ENCODE results near the gene FDXR. TPM values are rescaled to one million over a fixed set of nuclear protein-coding genes. Genes with fewer than 3 reads are reported as not detected.

The FDXR gene
- total RNA-seq, 4 donors from 2014 or later, result 1.1 to 8.3 (median 6.0) TPM

DNA sequence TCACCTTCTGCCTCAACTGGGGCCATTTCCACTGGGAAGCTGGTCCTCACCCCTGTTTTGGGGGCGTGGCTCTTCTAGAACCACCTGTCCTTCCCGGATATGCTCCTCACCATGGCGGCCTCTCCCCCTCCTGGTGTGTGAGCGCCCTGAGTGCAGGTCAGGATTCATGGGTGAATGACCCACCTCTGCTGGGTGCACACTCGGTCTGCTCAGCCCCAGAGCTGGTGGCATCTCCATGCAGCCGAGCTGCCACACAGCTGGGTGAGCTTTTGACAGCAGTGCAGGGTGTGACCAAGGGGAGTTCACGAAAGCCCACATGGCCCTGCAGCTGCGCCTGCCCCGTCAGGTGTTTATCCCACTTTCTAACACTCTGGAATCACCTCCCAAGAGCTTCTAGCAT lies 40.4 kb downstream of the FDXR start:
- TF ChIP-seq, protein P1, sequence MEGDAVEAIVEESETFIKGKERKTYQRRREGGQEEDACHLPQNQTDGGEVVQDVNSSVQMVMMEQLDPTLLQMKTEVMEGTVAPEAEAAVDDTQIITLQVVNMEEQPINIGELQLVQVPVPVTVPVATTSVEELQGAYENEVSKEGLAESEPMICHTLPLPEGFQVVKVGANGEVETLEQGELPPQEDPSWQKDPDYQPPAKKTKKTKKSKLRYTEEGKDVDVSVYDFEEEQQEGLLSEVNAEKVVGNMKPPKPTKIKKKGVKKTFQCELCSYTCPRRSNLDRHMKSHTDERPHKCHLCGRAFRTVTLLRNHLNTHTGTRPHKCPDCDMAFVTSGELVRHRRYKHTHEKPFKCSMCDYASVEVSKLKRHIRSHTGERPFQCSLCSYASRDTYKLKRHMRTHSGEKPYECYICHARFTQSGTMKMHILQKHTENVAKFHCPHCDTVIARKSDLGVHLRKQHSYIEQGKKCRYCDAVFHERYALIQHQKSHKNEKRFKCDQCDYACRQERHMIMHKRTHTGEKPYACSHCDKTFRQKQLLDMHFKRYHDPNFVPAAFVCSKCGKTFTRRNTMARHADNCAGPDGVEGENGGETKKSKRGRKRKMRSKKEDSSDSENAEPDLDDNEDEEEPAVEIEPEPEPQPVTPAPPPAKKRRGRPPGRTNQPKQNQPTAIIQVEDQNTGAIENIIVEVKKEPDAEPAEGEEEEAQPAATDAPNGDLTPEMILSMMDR (IDR thresholded peaks at IDR 0.05; ENCODE audit: low read depth), result no peak

DNA sequence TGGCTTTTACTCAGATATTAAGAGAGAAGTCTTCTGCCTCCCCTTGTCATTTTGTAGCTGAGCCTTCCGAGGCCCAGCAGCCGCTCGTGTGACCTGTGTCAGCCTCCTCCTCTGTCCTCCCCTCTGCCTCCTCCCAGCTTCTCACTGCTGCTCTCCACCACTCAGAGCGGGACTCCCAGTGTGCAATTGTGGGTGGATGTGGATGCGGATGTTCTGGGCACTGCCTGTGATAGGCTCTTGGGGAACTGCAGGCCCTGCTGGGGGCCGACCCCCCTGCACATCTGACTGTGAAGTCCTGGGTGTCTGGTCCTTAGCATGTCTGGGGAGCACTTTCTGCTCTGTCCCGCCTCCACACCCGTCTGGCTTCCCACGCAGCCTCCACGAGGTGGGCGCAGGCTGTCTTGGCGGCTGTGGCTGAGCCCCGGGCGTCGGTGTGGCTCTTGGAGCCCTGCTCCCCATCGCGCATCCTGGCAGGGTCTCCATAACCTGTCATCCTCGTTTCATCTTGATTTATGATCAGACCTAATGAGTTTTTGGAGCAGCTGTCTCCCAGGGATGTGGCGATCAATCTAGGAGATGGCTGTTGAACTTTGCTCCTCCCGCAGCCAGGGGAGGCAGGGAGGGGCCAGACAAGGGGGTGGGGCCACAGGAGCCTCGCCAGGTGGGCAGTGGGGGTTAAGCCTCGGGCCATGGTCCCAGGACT lies 41.2 kb downstream of the FDXR start:
- TF ChIP-seq, protein P1 (IDR thresholded peaks at IDR 0.05; ENCODE audit: low read depth), result no peak

DNA sequence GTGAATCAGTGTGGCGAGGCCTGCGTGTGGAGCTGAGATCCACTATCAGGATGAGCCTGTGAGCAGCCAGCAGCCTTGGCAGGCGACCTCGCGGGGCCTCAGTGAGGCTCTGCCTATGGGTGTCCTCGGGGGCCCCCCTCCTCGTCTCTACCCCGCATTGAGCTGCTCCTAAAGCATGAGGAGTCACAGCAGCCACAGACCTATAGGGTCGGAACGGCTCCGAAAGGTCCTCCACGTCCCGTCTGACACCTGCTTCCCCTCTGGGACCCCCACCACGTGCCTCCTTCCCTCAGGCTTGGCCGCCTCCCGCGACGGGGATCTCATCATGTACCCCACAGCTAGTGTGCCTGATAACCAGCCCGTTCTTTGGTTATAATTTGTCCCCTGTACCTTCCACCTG lies 41.9 kb downstream of the FDXR start:
- TF ChIP-seq, protein P1 (IDR thresholded peaks at IDR 0.05; ENCODE audit: low read depth), result no peak

DNA sequence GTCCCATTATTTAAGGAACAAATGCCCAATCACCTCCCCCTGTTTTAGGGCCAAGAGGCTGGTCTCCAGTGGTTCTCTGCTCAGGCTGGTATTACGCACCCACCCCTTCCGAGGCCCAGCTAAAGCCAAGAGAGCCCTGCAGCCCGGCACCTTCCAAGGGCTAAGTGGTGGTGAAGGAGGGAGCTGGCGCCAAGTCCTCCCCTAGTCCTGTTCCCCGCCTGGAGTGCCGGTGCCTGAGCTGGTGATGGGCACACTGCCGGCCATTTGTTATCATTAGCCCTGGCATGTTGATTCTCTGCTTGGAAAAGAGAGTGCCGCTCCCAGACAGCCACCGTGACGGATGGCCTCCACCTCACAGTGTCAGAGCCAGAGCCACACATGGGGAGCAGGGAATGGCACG lies 45.0 kb downstream of the FDXR start:
- TF ChIP-seq, protein P1 (IDR thresholded peaks at IDR 0.05; ENCODE audit: low read depth), result no peak

DNA sequence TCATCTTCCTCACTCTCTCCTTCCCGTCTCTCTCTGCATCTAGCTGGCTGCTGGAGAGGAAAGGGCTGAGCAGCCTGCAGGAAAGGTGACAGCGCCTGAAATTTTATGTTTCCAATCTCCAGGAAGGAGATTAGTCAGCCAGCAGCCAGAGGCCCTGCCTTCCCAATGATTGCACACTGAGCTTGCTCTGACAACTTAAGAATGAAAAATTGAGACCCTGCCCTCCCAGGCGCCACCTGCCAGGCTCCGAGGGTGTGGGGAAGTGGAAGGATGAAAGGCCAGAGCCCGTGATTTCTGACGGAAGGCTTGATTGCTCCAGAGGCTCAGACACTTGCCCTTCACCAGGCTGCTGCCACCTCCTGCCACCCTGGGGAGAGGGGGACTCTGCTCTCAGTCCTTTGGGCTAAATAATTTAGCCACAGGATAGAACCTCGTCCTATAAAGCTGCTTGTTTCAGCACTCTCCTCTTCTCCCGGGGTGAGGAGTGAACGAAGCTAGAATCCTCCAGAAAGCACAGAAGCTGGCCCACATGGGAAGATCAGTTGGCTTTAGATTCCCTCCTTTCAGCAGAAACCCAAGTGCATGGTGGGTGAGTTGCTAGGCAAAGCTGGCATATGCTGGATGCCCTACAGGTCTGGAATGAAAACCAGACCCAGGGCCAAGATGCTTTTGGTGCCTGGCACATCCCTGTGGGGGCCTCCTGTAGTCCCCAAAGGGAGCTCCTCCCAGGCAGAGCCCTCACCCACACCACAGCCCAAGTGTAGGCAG lies 46.7 kb downstream of the FDXR start:
- TF ChIP-seq, protein P1 (IDR thresholded peaks at IDR 0.05; ENCODE audit: low read depth), result no peak

DNA sequence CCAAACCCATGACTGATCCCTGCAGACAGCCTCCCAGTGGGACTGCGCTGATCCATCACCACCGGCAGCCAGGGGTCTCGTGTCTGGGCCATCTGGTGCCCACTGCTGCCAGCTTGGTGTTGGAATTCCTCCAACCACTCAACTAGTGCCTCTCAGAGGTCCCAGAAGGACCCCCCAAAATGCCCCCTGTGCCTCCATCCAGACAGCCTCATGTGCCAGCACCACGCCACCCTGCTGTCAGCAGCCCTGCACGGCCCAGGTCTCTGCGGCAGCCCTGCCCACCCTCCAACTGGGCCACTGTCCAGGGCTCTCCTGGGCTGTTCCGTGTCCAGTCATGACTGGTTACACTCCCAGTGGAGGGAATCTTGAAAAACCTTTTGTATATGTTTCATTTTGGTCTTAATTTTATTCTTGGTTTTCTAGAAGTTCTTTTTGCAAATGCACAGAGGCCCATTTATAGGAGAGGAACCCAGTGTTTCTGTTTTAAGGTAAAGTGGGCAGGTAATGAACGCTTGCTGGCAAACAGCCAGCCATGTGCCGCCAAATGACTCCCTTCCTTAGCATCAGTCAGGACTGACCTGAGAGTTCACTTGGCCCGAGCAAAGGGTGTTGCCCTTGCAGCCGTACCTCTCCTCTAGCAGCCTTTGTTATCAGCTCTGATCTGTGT lies 47.7 kb downstream of the FDXR start:
- TF ChIP-seq, protein P1 (IDR thresholded peaks at IDR 0.05; ENCODE audit: low read depth), result no peak

DNA sequence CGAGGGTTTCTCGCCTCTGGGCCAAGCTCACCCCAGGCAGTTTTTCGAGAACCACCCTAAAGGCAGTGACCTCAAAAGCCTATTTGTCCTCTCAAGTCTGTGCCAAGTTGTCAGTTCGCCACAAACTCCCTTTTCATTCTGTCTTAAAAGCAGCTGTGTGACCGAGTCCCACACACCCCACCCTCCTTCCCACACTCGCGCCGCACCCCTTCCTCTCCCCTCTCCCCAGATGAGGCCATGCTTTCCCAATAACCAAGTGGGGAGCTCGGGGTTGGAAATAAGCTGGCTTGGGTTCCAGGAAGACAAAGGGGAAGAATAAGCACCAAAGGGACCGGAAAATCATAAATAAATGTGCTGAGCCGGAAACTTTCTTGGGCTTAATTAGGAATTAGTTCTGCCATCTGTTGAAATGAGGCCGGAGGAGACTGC lies 49.8 kb downstream of the FDXR start:
- TF ChIP-seq, protein P1 (IDR thresholded peaks at IDR 0.05; ENCODE audit: low read depth), result no peak
